HG03432 (cell line): Measurements from ENCODE around the gene TRIM58.

Experiments used
- ATAC-seq: cut with Tn5 transposase; IDR thresholded peaks from one replicate; pipeline ENCODE4 v1.9.1; 2021; ENCODE audit warnings: mild to moderate bottlenecking, moderate library complexity; ENCODE audit not compliant: unreplicated experiment

The TRIM58 gene

GRCh38 chr1:247857069-247857984, at the start of gene TRIM58:
Gene TRIM58 (plus strand): TSS chr1:247857187. CDS start chr1:247857247, 60 bp downstream.
- peak; percentile 63 for ATAC-seq

GRCh38 chr1:247812637-247813036, 44.4 kb upstream of the TRIM58 start:
- ATAC-seq = no peak

- ATAC-seq = no peak
Observed at GRCh38 chr1:247822060-247822459, 34.9 kb upstream of the TRIM58 start.

- ATAC-seq = no peak
Observed at GRCh38 chr1:247824023-247824422, 33.0 kb upstream of the TRIM58 start, which contains the start of gene OR14A16. Gene OR14A16 (minus strand): TSS chr1:247824119. CDS start chr1:247815729, 8,390 bp downstream.

- ATAC-seq = no peak
Observed at GRCh38 chr1:247825362-247825761, 31.6 kb upstream of the TRIM58 start.

GRCh38 chr1:247829656-247830055, 27.3 kb upstream of the TRIM58 start:
- ATAC-seq = no peak

GRCh38 chr1:247833601-247834000, 23.4 kb upstream of the TRIM58 start:
- ATAC-seq = no peak

- no peak for ATAC-seq
Observed at GRCh38 chr1:247840818-247841217, 16.2 kb upstream of the TRIM58 start.

GRCh38 chr1:247841796-247842195, 15.2 kb upstream of the TRIM58 start, which contains the start of gene OR11L1:
Gene OR11L1 (minus strand): TSS chr1:247841896. CDS start chr1:247841896, 0 bp downstream.
- no peak for ATAC-seq

GRCh38 chr1:247843411-247843810, 13.6 kb upstream of the TRIM58 start:
- no peak for ATAC-seq

GRCh38 chr1:247845011-247845692, 11.8 kb upstream of the TRIM58 start:
- no peak for ATAC-seq

- ATAC-seq = no peak
Observed at GRCh38 chr1:247845693-247846017, 11.3 kb upstream of the TRIM58 start.

- ATAC-seq = no peak
Observed at GRCh38 chr1:247848346-247848745, 8.6 kb upstream of the TRIM58 start.

GRCh38 chr1:247849616-247850015, 7.4 kb upstream of the TRIM58 start:
- no peak for ATAC-seq

GRCh38 chr1:247854899-247855545, 2.0 kb upstream of the TRIM58 start:
- ATAC-seq = no peak

- ATAC-seq = no peak
Observed at GRCh38 chr1:247855911-247856310, 1.1 kb upstream of the TRIM58 start.

- ATAC-seq = peak; percentile 4
Observed at GRCh38 chr1:247857985-247858619, 1.1 kb downstream of the TRIM58 start.

- ATAC-seq = no peak
Observed at GRCh38 chr1:247862756-247863155, 5.8 kb downstream of the TRIM58 start.

- no peak for ATAC-seq
Observed at GRCh38 chr1:247864644-247865043, 7.7 kb downstream of the TRIM58 start.

GRCh38 chr1:247865416-247865815, 8.4 kb downstream of the TRIM58 start:
- no peak for ATAC-seq

- no peak for ATAC-seq
Observed at GRCh38 chr1:247883346-247883745, 26.4 kb downstream of the TRIM58 start.
